ENCODE data around the gene ICAM4. TPM values are rescaled to one million over a fixed set of nuclear protein-coding genes. Genes with fewer than 3 reads are reported as not detected.
A peak's percentile ranks its signal among the peaks of the same experiment; 100 is the strongest.

ICAM4 gene
- total and polyA plus RNA-seq, 2 of the 13 experiments (the other 11 are each of a cell fraction or from before 2014, with no cell fraction given), result 2.9 to 4.0 TPM

GRCh38 chr19:10290876-10291553 lies 4.3 kb downstream of the ICAM4 start (continued):
- TF ChIP-seq ZXDC (CRISPR knock-in tag; IDR thresholded peaks at IDR 0.05) (no peak), NR2C2 (CRISPR knock-in tag; IDR thresholded peaks at IDR 0.05; ENCODE audit: borderline replicate concordance) (no peak), ATF7-NPFF (CRISPR knock-in tag; IDR thresholded peaks at IDR 0.05; ENCODE audit: low read depth) (0 out of 2 replicates have a peak, but pooled peaks have one; percentile 29), ZNF235 (CRISPR knock-in tag; IDR thresholded peaks at IDR 0.05; ENCODE audit: borderline replicate concordance) (no peak)

- no peak for FAIRE-seq
- peak; percentile 99 for TF ChIP-seq ZNF205 (CRISPR knock-in tag; IDR thresholded peaks at IDR 0.05)
- 0 out of 2 replicates have a peak, but pooled peaks have one; percentile 40 for TF ChIP-seq SNAI1 (CRISPR knock-in tag; IDR thresholded peaks at IDR 0.05; ENCODE audit: borderline replicate concordance)
- no peak for TF ChIP-seq KAT2B (IDR thresholded peaks at IDR 0.05; ENCODE audit: borderline replicate concordance, low read depth, low read length)
- TF ChIP-seq MAFF (IDR thresholded peaks at IDR 0.05; ENCODE audit: low read depth, low read length), result no peak
- no peak for TF ChIP-seq ZNF124 (CRISPR knock-in tag; IDR thresholded peaks at IDR 0.05)
- TF ChIP-seq ASH2L (IDR thresholded peaks at IDR 0.05; ENCODE audit: insufficient read length, low read depth, low read length), result no peak
- no peak for TF ChIP-seq HMG20B (CRISPR knock-in tag; conservative IDR thresholded peaks at IDR 0.05)
- TF ChIP-seq ZSCAN25 (CRISPR knock-in tag; IDR thresholded peaks at IDR 0.05), result no peak
- TF ChIP-seq NONO (IDR thresholded peaks at IDR 0.05), result no peak
- 0 out of 2 replicates have a peak, but pooled peaks have one; percentile 26 for TF ChIP-seq NONO (CRISPR knock-in tag; conservative IDR thresholded peaks at IDR 0.05)
- TF ChIP-seq MYPOP (CRISPR knock-in tag; IDR thresholded peaks at IDR 0.05), result no peak
- no peak; the same call in 1 of the 2 replicates for TF ChIP-seq ZNF563 (CRISPR knock-in tag; IDR thresholded peaks at IDR 0.05)
- no peak for TF ChIP-seq SOX13 (IDR thresholded peaks at IDR 0.05)
- no peak for TF ChIP-seq SOX13 (CRISPR knock-in tag; conservative IDR thresholded peaks at IDR 0.05 in 1 of 2, IDR thresholded peaks at IDR 0.05 in 1 of 2)
- peak; percentile 55; the same call in 1 of the 2 replicates for TF ChIP-seq ZC3H13 (CRISPR knock-in tag; IDR thresholded peaks at IDR 0.05)
These were observed 4.9 kb downstream of the ICAM4 start for GRCh38 chr19:10291554-10292205.

More at GRCh38 chr19:10291554-10292205, 4.9 kb downstream of the ICAM4 start:
- peaks cover 0 to 20% of the 10 kb centered on the region in 2 experiments; a peak in 3 of 5 replicates for H3K27me3 ChIP-seq (ENCODE audit: control insufficient read depth in 1 of 2, insufficient read depth in 2 of 2, low read length in 2 of 2)
- DNase-seq (ENCODE audit: low spot score), result no peak
- intact Hi-C loops (cut with micrococcal nuclease; ENCODE audit: unreplicated experiment), result loop anchor here (2.0 kb wide), 1 partner anchor 41 kb away; the partner anchor contains the start of gene RAVER1
- no peaks in the 10 kb centered on the region for H3K9me3 ChIP-seq (ENCODE audit: low read length)
- no peak overlapping the region for H3K27ac ChIP-seq (ENCODE audit: extremely low read length, insufficient read depth, low read length)
- ATAC-seq, result peak; percentile 1
- no peaks in the 10 kb centered on the region for H4K20me1 ChIP-seq (ENCODE audit: insufficient read depth, low read length)
- ChIA-PET POLR2A (interaction anchor here (0.6 to 7.3 kb wide), 7 partner anchors 11 to 97 kb away, joined by 3 to 149 read pairs (median 4); partner anchors contain the start of genes ICAM1, RAVER1 and TYK2), CTCF (ENCODE audit: low intra/inter-chr PET ratio, low total read pairs) (no interaction called here)
- WGBS (ENCODE audit: low lambda C conversion rate), result 0% methylated on average over 3 of the region's 49 CpGs
- peak overlapping the region; percentile 52 to 79 (median 62) for H3K4me3 ChIP-seq (replicated peaks in 1 of 3; ENCODE audit: insufficient read depth in 1 of 3, low read depth in 2 of 3, low read length in 3 of 3)
- no peaks in the 10 kb centered on the region for H3K36me3 ChIP-seq (replicated peaks in 1 of 2; ENCODE audit: control insufficient read depth in 1 of 2, insufficient read depth in 2 of 2, low read length in 2 of 2)
- peak overlapping the region; percentile 31; the same call in 1 of the 2 replicates for H3K9ac ChIP-seq (ENCODE audit: insufficient read depth, low read depth, low read length)
- in situ Hi-C loops (cut with HindIII; ENCODE audit: extremely low pct_ligation_motif_present, low pct_unique_long_range_greater_than_20kb), result no loop called here
- no TSS peak for BruUV-seq (replicated peaks)
- H3K4me2 ChIP-seq (ENCODE audit: low read depth, low read length), result peak overlapping the region; percentile 97
- peaks cover 70% of the 10 kb centered on the region for H3K4me1 ChIP-seq (ENCODE audit: insufficient read depth, low read length)
- H2AFZ ChIP-seq (ENCODE audit: low read length), result no peak overlapping the region
- no peaks in the 10 kb centered on the region for H3K79me2 ChIP-seq (ENCODE audit: insufficient read depth, low read length)
